Globus pallidus (tissue), 1 donor: ENCODE measurements around the gene LBHD2.
A peak's percentile ranks its signal among the peaks of the same experiment; 100 is the strongest.
"Not testable (repeated sequence)": the region's sequence is repeated elsewhere in the genome, so short reads cannot be mapped to it uniquely, and the experiment has no call there.

Source experiments
- DNase-seq: peaks from one replicate; pipeline ENCODE4 v3.0.0-alpha.2; 2015; ENCODE audit warnings: low spot score

Gene LBHD2

DNA sequence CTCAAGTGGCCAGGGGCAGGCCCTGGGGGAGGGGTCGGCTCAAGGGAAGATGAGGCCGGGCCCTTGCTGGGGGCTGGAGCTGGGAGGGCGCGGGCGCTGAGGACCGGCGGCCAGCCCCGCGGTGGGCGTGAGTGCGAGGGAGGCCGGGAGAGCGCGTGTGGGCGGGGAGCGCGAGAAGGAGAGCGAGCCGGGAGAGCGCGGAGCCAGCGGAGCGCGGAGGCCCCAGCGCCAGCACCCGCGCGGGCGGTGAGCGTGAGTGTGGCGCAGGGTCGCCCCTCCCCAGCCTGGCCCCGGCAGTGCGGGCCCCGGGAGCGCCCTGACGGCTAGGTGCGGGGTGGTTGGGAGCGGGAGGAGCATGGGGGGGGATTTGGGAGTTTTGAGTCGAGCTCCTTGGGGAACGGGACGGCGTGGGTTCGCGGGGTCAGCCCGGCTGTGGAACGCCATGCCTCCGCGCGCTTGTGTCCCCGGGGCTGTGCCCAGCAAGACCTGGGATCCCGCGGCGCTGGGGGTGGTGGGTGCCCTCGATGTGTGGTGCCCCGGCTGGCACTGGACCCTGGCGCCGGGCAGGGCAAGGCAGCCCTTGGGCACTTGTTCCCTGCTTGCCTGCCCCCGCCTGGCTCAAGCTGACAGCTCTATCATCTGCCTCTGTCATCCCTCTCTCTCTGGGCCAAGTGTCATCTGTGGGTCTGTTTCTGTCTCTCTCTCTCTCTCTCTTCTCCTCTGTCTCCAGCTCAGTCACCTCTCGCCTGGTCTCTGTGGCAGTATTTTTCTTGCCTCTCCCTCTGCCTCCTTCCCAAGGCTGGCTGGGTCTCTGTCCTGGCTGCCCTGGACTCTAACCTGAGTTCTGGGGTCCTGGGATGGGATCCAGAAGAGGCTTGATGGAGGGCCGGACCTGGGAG lies at the start of gene LBHD2:
LBHD2 (plus strand) TSS at position 190 of the 899 bp plus-strand sequence. CDS start 1,803 bp downstream, outside the sequence.
- no peak for DNase-seq

DNA sequence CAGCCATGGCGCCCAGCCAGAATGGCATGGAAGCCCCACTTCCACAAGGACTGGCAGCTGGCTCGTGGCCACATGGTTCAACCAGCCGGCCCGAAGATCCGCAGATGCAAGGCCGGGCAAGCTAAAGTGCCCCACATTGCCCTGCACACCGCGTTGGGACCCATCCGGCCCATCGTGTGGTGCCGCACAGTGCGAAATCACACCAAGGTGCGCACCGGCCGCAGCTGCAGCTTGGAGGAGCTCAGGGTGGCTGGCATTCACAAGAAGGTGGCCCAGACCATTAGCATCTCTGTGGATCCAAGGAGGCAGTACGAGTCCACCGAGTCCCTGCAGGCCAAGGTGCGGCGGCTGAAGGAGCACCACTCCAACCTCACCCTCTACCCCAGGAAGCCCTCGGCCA lies 42.5 kb upstream of the LBHD2 start:
- DNase-seq = no peak

DNA sequence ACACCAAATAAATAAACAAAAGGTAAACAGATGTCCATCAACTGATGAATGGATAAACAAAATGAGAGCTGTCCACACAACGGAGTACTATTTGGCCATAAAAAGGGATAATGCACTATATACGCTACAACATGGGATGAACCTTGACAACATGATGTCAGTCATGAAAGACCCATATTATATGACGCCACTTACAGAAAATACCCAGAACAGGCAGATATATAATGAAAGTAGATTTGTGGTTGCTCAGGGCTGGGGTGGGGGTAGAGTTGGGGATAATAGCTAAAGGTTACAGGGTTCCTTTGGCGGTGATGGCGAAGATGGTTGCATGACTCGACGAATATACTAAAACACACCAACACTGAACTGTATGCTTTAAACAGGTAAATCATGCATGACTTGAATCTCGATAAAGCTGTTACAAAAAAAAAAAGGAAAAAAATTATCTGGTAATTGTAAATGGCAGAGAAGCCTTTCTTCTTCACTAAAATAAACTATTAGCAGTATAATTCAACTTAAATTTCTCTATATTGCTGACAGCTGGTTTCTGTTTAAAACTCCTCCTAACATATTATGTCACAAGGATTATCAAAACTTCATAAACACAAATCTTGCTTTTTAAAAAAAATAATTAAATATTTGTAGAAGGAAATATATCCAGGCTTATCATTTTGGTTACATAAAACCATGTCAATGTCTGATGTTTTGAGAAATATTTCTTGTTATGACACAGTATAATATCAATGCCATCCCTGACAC lies 40.6 kb upstream of the LBHD2 start:
- no peak for DNase-seq

DNA sequence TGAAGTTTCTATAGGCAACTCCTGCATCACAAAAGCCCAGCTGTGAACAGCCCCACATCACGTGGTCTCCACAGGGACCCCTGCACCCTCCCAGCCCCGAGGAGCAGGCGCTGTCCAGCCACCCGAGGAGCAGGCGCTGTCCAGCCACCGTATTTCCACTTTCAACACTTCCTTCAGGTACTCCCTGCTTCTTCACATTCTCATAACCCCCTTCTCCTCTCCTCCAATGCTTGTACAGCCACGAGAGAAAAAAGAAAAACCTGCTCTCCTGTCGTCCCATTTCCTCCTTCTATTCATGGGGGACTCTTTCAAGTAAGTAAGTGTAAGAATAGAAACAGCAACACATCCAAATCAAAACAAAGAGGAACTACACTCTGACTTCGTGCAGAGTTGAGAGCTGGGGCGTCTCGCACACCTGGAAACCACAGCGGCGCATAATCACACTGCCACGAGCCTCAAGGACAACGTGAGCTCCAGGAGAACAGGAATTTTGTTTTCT lies 38.6 kb upstream of the LBHD2 start:
- DNase-seq = no peak

DNA sequence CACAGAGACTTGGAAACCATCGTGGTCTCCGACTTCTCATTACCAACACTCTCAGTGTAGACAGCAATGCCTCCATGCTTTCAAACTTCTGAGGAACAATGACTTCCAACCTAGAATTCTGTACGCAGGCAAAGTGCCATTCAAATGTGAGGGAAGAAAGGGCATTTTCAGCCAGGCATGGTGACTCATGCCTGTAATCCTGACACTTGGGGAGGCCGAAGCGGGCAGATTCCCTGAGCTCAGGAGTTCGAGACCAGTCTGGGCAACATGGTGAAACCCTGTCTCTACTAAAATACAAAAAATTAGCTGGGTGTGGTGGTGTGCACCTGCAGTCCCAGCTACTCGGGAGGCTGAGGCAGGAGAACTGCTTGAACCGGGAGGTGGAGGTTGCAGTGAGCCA lies 36.6 kb upstream of the LBHD2 start:
- DNase-seq = not testable (repeated sequence)

DNA sequence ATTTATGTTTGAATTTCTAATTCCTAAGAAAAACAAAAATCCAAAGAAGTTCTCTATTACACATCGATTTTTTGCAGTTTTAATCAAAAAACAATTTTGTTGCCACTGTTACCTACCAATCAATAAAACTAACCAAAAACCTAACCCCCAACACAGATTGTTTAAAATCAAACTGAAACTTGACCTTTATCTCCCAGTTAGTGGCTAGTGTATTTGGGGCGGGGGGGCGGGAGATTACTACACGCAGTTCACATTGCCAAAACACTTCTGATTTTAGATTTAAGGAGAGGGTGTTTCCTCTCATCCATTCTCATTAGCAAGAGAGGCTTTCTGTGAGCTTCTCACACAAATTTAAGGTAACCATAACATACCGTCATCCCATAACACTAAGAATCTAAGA lies 33.1 kb upstream of the LBHD2 start:
- no peak for DNase-seq

DNA sequence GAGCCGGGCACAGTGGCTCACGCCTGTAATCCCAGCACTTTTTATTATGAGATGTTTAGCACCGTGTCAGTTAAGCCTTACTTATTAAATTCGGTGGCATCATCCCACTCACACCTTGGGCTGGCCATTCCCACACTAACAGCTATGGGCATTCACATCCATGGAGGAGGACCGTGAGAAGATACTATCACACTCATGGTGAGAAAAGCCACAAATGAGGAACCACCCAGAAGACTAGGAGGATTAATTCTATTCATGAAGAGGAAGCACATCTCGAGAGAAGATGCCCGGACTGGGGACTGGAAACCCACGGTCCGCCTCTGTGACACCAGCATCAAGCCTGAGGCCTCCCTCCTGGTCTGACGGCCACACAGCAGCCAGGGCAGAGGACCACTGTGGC lies 31.6 kb upstream of the LBHD2 start:
- no peak for DNase-seq

DNA sequence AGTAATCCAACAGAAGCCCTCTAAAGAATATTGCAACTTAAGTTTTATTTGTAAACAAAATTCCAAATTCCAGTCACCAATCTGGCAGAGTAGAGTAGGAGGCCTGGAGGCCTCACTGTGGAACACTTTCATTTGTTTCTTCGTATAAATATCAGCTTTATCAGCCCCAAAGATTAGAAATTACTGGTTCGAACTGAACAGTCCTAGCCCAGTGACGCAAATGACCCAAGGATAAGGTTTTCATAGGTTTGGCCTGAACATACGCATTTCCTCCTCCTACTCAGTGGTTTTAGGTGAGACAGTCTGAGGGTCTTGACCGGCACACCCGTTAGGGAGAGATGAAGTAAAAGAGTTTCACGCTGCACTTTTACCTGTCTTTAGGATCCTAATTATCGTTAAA lies 28.3 kb upstream of the LBHD2 start:
- DNase-seq = no peak

DNA sequence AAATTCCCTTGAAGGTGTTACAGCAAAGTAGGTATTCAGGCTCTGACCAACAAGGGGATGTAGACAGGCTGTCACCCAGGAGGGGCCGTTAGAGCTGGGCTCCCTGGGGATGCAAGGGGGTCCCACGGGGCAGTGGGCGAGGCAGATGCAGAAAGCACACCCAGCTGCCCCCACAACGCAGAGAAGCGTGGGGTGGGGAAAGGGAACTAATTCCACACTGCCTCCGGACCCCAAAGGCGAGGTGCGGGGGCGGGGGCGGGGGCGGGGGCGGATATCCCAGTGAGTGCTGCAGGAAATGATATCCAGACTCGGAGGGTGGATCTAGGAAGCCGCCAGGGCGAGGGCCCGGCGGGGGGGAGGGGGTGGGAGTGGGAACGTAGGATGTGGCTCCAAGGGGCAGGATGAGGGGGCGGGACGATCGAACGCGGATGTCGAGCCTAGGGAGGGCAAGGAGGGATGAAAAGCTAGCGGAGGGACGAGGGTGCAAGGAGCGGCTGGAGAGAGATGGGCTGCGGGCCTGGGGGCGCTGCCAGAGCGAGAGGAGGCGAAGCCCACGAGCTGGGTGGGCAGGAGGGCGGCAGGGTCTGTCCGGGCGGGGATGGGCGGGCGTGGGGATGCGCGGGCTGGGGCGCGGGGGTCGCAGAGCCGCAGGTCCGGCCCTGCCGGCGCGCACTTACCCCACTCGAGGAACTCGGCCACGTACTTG lies 27.5 kb upstream of the LBHD2 start:
- DNase-seq = no peak

DNA sequence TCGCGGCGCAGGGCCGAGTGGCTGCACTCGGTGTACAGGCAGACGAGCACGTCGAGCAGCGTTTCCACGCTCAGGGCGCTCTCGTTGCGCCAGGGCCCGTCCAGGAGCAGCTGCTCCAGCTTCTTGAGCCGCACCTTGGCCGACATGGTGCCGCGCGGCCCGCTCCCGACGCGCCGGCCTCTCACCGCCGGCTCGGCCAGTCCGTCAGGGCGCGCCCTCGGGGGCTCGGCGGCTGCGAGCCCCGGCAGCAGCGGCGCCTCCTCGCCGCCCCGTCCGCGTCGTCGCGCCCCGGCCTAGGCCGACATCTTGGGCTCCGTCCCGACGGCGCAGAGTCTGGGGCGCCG lies 27.0 kb upstream of the LBHD2 start:
- DNase-seq = no peak

DNA sequence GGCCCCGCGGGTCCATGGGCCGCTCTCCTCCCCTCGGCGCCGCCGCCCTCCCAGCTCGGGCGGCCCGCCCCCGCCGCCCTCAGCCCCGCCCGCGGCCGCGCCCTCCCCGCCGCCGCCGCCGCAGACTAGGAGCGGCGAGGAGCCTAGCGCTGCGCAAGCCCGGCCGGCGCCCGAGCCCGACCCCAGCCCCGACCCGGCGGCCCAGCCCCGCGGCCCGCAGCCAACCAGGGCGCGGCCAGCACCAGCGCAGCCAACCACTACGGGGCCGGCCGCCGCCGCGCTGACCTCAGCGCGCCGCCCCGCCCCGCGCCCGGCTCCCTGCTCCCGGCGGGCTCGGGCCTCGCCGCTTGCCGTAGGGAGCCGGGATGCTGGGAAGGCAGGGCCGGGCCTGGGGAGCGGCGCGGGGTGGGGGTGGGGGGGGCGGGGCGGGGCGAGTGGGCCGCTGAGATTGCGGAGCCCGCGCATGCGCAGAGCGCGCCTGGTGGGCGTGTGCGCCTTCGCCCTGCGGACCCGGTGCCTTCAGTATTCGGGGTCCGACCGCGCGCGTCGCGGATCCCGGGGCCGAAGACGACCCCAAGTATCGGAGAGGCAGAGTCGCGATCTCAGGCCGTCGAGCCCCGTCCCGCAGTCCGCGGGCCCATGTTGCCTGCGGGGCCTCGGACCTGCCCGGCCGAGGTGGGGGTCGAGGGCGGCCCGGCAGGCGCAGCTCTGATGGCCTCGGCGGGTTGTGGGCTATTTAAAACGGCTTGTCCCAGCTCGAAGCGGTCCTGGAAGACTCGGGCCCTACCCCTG lies 26.4 kb upstream of the LBHD2 start, which contains the start of gene CDC42BPB:
CDC42BPB (minus strand) TSS at position 178 of the 792 bp plus-strand sequence. CDS start 376 bp downstream, outside the sequence.
- DNase-seq = peak; percentile 90

DNA sequence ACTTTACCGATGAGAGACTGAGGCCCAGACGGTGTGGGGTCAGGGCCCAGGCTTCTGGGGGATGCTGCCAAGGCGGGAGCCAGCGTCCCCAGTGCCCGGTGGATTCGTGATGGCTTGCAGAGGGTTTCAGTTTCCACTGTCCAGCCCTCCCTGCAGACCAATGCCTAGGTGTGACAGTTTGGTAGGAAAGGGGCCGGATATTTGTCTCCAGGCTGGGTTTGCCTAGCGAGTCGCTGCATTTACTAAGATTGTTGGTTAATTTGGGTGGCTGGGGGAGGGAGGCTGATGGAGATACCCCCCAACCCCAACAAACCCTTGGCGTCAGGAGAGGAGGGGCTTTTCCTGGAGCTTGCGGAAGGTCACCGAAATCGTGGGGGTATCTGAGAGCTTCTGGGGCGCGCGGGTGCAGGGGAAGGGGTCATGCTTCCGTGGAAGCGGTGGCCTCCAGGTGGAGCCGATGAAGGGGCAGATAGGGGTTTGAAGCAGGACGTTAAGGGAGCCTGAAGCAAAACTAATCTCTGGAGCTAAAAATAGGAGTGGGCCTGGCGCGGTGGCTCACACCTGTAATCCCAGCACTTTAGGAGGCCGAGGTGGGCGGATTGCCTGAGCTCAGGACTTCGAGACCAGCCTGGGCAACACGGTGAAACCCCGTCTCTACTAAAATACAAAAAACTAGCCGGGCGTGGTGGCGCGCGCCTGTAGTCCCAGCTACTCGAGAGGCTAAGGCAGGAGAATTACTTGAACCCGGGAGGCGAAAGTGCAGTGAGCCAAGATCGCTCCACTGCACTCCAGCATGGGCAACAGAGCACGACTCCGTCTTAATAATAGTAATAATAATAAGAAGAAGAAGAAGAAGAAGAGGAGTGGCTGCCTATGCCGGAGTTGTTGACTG lies 25.6 kb upstream of the LBHD2 start:
- DNase-seq = no peak

DNA sequence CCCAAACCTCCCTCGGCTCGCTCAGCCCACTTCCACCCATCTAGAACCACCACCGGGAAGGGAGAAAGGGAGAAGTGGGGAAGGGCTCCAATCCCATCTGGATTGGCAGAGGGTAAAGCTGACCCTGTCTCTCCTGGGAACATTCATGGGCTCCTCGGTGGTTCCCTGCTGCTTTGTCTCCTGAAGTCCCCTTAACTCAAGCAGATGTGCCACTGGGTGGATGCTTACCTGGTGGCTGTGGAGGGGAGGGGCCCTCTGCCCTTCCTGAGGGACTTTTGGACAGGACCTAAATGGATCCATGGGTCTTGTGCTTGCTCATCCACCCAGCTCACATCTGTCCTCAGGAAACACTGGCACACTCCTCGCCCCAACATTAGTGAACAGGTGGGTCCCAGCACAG lies 24.5 kb upstream of the LBHD2 start:
- DNase-seq = no peak

DNA sequence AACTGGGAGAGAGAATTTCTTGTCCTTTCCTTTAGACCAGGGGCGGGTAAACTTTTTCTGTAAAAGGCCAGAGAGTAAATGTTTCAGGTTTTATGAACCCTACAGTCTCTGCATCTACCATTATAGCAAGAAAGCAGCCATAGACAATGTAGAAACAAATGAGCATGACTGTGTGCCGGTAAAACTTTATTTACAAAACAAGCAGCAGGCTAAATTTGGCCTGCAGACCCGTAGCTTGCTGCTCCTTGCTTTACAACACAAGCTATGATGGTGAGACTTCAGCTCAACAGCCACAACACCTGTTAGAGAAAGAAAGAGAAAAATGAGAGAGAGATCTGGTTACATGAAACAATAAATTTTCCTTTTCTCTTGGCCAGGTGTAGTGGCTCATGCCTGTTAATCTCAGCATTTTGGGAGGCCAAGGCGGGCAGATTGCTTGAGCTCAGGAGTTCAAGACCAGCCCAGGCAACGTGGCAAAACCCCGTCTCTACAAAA lies 22.5 kb upstream of the LBHD2 start:
- no peak for DNase-seq

DNA sequence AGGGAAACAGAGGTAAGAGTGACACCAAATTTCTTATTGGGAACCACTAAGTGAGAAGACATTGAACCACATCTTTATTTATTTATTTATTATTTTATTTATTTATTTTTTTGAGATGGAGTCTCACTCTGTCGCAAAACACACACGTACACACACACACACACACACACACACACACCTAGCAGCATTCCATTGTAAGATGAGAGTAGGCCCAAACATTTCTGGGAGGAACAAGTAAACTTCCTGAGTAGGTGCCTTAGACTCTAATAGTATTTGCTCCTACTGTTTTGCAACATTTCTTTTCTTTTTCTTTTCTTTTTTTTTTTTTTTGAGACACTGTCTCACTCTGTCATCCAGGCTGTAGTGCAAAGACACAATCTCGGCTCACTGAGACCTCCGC lies 19.6 kb upstream of the LBHD2 start:
- no peak for DNase-seq

DNA sequence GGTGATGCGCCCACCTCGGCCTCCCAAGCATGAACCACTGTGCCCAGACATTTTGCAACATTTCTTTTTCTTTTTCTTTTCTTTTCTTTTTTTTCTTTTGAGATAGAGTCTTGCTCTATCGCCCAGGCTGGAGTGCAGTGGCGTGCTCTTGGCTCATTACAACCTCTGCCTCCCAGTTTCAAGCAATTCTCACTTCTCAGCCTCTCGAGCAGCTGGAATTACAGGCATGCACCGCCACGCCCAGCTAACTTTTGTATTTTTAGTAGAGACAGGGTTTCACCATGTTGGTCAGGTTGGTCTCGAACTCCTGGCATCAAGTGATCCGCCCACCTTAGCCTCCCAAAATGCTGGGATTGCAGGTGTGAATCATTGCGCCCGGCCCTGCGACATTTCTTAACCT lies 19.0 kb upstream of the LBHD2 start:
- DNase-seq = no peak

DNA sequence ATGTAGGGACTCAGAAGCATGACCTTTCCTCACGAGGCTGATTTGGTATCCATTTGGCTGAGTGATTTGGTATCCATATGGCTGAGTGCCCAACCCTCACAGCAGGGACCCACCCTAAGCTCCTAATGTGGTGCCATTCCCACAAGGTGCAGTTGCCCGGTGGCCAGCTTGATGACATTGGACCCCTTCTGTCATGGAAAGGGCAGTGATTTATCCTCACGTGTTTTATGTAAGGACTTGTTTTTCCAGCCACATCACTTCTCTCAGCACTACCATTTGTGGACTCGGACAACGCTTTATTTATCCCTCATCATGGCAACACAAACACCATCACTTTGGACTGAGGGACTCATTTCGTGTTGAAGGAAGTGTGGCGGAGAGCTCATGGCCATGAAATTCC lies 18.1 kb upstream of the LBHD2 start:
- no peak for DNase-seq

DNA sequence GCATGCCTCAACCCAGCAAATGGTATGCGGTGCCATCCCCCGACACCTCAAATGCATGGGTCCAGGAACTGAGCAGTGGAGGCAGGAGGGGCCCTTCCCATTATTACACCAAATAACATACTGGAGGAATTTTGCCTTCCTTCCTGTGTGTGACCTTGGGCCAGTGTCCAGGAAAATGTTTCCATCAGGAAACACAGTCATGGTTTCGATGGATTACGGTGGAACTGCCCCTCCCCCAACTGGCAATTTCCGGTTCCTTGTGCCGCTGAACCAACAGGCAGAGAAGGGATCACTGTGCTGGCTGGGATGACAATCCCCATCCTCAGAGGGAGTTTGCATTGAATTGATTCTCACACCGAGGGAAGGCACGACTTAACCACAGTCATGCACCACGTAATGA lies 17.6 kb upstream of the LBHD2 start:
- DNase-seq = no peak

DNA sequence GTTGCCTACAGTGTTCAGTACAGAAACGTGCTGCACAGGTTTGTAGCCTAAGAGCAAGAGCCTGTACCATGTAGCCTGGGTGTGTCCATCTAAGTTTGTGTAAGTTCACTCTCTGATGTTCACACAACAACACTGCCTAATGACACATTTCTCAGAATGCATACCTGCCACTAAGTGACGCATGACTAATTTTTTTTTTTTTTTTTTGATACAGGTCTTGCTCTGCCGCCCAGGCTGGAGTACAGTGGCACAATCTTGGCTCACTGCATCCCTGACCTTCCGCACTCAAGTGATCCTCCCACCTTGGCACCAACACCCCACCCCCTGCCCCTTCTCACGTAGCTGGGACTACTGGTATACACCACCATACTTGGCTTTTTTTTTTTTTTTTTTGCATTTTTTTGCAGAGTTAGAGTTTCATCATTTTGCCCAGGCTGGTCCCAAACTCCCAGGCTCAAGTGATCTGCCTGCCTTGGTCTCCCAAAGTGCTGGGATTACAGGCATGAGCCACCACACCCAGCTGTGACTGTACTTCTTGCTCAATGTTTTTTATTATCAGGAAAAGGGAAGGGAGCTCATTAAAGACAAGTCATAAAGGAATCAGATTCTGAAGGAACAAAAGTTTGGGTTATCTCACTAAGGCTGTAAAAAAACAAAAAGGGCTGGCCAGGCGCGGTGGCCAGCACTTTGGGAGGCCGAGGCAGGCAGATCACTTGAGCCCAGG lies 16.6 kb upstream of the LBHD2 start:
- DNase-seq = no peak
